IPS-NIHi7 (cell line): ENCODE data around the gene ECSIT.
A peak's percentile ranks its signal among the peaks of the same experiment; 100 is the strongest.

Experiments
- DNase-seq: peaks from one replicate; pipeline ENCODE4 v3.0.0; 2012; ENCODE audit warnings: mixed read lengths; ENCODE audit errors: extremely low spot score

ECSIT gene

DNA sequence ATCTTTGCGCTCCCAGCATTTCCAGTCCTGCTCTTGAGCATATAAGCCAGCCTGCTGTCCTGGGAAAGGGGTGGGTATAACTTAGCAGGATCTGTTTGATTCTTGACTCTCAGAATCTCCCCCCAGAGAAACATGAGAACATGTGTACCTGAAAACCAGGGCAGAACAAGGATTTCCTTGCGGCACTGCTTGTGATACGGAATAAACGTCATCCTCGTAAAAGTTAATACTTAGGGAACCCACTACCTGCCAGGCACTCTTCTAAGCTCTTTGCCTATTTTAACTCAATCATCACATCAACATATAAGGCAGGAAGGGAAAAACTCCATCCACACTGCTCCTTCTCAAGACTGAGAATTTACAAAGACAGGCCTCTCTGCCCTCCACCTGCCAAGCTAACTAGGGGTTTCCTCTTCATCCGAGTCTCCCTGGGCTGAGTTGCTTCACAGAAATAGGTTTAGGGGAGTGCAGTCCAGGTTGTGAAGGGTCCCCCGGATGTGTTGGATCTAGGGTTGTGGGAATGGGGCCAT is 24.4 kb downstream of the ECSIT start:
- DNase-seq = no peak

DNA sequence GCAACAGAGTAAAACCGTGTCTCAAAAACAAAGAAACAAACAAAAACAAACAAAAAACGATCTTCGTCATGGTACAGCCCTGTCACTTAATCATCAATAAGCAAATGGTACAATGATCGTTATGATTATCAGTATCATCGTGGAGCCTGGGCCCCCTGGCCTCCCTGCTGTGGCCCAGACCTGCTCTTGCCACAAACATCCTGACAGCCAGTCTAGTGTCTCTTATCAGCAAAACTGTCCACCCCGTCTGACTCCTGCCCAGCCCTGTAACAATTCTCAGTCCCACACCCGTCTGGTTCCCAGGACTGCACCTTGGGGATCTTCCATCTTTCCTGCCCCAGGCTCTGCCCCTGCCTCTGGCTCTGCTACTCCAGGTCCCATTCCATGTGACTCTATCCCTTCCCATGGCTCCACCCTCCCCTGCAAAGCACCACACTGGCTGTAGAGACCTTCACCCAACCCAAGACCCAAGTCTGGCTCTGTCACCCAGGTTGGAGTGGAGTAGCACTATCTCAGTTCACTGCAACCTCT is 29.0 kb downstream of the ECSIT start:
- no peak for DNase-seq

DNA sequence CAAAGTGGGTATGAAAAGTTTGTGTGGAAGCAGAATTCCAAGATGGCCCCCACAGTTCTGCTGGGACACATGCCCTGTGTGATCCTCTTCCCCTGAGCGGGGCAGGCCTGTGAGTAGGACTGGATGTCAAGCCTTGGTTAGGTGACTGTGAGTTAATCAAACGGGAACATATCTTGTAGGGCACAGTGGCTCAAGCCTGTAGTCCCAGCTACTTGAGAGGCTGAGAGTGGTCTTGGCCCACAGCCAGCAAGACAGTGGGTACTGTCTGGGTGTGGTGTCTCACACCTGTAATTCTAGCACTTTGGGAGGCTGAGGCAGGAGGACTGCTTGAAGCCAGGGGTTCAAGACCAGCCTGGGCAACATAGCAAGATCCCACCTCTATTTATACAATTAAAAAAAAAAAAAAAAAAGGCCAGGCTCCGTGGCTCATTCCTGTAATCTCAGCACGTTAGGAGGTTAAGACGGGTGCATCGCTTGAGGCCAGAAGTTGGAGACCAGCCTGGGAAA is 29.7 kb downstream of the ECSIT start:
- no peak for DNase-seq

DNA sequence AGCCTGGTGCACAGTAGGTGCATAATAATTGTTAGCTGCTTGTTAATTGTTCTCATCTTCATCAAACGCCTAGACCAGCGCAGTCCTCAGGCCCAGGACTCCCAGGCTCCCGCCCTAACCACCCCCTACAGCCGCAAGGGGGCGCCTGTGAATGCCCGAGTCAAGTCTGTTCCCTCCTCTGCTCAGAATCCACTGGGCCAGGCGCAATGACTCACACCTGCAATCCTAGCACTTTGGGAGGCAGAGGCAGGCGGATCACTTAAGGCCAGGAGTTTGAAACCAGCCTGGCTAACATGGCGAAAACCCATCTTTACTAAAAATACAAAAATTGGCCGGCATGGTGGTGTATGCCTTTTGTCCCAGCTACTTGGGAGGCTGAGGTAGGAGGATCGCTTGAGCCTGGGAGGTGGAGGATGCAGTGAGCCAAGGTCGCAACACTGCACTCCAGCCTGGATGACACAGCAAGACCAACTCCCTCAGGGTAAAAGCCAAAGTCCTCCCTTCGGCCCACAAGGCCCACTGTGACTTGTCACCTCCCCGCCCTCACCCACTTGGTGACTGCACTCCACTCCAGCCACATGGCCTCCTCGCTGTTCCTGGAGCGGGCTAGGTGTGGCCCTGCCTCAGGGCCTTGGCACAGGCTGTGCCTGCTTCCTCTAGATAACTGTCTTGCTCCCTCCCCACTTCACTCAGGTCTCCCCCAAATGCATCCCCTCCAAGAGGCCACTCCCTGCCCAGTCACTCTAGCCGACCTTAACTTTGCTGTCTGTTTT is 32.4 kb downstream of the ECSIT start:
- peak; percentile 88 for DNase-seq

DNA sequence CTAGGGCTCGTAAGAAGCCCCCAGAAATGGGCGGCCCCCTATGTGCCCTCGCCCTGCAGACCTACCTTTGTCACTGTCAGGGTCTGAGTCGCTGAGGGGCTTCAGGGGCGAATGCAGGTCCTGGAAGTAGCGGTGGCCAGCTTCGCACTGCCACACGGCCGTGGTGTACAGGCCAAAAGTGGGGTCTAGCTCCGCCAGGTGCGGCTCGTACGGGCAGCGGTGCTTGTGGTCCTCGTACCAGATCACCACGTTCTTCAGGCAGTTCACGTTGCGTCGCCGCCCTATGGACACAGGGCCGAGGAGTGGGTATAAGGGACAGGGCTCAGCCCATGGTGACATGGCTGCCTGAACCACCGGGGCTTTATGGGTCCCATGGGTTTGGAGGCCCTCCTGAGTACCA is 33.0 kb downstream of the ECSIT start:
- DNase-seq = no peak

DNA sequence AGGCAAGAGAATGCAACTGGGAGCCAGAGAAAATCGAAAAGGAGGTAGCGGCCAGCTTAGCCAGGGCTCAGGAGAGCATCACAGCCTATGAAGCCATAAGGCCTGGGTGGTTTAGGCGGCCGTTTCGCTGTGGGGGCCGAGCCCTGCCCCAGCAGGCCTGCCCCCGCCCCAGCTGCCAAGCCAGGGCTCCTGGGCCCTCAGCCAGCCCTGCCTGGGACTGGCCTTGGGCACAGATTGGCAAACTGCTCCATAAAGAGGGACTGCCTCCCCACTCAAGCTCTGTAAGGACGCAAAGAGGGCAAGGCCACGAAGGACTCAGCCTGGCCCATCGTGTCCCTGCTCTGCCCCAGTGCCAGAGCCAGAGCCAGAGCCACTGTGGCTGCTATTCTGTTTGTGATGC is 33.5 kb downstream of the ECSIT start:
- DNase-seq = no peak

DNA sequence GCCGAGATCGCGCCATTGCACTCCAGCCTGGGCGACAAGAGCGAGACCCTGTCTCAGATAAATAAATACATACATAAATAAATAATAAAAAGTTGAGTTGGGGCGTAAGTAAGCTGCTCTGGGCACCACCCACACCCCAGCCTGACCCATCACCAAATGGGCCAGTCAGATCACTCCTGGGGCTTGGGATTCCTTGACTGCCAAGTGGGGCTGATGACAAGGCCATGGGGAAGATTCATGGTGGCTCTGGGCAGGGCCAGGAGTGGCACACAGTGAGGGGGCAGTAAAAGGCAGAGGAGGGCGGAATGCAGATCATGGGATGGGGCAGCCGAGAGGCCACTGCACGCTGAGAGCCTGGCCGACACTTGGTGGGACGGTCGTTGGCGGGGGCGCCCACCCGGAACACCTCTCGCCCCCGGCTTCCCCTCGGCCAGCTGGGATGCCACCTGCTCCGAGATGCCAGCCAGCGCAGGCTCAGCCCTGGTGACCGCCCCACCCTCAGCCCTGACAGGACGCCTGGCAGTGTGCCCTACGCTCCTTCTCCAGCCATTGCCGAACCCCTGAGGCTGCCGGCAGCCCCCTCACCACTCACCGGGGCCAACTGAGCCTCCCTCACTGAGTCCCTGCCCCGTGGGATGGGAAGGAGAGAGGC is 34.2 kb downstream of the ECSIT start:
- no peak for DNase-seq

DNA sequence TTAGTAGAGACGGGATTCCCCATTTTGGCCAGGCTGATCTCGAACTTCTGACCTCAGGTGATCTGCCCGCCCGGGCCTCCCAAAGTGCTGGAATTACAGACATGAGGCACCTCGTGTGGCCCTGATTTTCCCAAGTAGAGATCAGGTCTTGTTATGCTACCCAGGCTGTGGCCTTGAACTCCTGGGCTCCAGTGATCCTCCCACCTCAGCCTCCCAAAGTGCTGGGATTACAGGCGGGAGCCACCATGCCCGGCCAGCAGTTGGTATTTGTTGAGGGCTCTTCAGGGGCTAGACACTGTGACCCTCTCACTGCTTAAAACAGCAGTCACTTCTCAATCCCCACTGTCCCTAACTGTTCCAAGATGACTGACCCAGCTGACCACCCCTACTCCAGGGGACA is 39.6 kb downstream of the ECSIT start:
- no peak for DNase-seq

DNA sequence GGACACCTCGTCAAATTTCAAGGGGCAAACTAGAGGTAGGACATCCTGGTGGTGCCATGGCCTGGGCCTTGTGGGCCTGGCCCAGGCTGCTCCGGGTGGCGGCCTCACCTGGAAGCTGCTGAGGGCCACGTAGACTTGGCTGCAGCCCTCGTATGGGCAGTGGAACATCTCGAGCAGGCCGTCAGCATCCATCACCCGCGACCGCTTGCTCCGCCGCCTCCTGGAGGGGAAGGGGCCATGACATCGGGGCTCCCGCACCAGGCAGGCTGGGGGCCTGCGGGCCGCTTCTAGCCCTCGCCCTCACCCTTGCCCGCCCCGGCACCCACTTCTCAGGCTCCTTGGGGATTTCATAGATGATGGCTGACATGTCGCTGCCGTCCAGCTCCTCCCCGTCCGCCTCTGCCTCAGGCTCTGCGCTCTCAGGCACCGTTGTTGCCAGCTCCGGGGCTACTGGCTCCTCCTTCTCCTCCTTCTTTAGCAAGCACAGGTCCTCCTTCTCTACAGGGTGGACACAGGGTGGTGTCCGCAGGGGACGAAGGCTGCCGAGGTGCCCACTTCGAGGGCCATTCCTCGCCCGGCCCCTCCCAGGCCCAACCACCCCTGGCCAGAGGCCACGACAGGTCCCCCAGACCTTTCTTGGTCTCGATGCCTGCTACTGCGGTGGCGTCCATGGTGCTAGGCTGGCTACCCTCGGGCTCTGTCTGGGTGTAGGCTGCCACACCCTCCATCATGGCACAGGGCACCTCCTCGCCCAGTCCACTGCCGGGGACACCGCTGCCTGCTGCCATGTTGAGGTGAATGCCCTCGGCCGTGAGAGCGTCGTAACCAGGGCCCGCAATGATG is 42.1 kb downstream of the ECSIT start:
- DNase-seq = no peak

DNA sequence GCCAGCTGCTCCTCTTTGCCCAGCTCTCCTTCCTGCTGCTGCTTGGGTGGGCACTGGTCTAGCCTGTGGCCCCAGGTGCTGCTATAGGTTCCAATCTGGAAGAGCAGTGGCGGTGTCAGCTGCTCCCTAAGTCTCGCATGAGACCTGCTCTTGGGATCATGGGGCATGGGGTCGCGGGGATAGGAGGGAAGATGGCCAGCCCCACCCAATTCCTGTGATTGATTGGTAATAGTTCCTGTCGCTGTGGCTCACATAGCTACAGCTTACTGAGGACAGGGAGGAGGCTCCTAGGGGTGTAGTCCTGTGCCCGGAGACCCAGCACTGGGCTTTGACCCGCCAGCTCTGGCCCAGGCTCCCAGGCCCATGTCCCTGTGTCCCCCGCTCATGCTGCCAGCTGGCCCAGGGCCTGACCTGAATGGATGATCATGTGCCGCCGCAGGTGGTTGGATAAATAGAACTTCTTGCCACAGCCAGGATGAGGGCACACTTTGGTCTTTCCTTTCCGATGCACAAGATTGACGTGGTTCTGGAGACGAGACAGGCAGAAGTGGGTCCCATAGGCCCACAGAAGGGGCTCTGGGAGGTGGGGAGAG is 43.6 kb downstream of the ECSIT start:
- DNase-seq = no peak

DNA sequence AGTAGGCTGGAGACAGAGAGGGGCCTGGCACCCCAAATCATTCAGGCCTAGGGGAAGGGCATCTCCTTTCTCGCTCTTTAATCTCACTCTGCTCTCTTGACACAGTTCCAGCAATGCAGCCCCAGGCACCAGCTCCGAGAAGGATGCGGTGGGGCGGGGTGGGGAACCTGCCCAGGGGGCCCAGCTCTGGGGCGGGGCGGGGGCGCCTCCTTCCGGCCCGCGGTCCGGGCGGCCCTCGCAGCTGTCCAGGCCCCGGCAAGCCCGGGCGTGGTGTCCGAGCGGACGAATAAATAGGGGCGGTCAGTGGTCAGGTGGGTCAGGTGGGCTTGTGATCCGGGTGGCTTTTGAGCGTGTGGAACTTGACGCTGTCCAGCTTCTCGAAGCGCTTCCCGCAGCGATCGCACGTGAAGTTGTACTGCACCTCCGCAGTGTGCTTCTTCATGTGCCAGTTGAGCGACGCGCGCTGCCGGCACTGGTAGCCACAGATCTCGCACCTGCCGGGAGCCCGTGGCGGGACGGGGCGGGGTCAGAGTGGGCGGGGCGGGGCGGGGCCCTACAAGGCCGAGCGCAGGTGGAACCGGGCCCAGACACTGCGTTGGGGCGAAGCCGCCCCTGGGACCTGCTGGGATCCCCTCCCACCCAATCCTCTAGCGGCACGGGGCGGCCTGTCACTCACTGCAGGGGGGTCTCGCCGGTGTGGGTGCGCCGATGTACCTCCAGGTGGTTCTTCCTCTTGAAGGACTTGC is 45.4 kb downstream of the ECSIT start:
- DNase-seq = no peak

DNA sequence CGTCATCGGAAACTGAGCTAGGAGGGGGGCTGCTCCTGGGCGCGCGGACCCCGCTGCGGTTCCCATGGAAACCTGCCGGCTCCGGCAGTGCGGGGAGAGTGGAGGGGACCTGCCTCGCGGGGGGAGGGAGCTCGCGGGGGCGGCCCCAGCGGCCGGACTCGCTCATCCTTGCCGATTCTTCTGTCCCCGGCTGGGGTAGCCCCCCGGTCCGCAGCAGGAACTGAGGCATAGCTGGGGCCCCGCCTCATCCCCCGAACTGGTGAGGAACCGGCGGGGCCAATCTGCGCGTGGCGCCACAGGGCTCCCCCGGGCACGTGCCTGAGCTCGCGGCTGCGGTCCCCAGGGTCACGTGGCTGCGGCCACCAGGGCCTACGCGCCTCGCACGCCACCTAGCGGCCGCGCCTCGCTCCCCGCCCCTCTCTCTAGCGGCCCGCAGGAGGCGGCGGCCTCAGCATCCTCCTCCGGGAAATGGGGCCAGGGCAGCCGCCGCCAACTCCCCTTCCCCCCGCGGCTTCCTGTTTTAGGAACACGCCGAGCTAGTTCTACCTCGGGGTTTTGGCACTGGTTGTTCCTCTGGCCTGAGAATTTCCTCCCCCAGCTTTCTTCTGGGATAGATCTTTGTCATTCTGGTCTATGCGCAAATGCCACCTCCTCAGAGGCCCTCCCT is 46.4 kb downstream of the ECSIT start:
- DNase-seq = peak; percentile 88

DNA sequence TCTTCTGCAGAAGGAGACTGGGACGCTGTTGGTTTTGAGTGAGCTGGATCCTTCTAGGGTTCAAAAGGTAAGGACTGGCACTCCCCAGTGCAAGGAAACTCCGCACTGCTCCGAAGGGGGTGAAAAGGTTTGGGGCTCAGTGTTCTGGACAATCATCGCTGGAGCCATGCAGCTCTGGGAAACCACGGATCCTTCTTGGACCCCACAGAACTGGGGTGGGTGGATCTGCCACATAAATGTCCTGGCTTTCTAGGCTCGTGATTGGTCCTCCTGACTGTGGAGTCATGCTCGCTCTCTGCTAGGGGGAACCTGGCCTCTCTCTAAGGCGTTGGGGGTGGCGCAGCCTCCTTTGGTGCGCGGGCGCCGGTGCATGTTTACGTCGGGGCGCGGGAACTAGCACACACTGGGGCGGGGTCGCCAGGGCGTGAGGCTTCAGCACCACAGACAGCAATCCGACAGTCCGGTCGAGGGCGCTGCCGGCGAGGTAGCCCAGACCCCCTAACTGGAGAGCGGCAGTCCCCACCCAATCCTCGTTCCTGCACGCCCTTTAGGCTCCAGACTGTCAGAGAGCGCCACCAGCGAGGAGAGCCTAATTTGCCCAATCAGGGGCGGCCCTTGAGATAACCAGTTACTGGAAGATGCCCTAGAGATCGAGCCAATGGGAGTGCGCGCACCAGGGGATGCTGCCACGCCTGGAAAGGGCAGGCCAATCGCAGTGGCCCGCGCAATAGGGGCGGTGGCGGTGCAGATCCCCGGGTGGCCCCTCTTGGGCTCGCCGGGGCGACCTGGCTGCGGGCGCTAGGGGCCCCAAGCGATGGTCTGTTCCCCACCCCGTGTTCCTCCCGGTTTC is 47.2 kb downstream of the ECSIT start:
- peak; percentile 89 for DNase-seq

DNA sequence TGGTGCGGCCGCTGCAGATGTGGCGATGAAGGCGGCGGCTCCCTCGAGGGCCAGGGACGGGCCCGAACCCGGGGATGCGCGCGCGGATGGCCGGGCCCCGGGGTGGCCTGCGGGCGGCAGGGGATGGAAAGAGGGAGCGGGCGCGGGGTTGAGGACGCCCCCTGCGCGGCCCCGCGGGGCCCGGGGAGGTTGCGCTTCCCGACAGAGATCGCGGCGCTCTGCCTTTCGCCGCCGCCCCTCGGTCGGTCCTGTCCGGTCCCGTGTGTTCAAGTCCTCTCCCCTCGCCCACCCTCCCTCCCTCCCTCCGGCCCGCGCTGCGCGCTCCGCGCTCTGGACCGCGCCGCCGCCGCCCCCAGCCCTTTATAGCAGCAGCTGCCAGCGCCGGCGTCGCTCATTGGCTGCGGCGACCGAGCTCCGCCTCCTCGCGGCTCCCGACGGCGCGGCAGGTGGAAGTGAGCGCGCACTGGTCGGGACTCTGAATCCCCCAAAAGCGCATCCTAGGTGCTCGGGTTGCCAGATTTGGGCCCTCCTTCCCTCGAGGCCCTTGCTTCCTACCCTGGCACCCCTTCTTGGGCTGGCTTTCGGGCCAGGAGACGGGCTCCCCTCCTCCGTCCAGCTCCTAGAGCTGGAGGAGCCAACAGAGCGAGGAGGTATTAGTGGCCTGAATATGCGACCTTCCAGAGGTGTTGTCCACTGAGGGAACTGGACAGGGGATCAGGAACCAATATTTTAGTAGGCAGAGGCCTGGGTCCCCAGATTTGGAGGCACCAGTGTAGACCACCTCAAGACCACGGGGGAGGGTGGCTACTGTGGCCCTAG is 48.0 kb downstream of the ECSIT start, which contains the start of gene ELAVL3:
Gene ELAVL3, minus strand, starts transcription at position 332 of the 819 bp plus-strand sequence. CDS start 438 bp downstream, outside the sequence.
- DNase-seq = peak; percentile 78

DNA sequence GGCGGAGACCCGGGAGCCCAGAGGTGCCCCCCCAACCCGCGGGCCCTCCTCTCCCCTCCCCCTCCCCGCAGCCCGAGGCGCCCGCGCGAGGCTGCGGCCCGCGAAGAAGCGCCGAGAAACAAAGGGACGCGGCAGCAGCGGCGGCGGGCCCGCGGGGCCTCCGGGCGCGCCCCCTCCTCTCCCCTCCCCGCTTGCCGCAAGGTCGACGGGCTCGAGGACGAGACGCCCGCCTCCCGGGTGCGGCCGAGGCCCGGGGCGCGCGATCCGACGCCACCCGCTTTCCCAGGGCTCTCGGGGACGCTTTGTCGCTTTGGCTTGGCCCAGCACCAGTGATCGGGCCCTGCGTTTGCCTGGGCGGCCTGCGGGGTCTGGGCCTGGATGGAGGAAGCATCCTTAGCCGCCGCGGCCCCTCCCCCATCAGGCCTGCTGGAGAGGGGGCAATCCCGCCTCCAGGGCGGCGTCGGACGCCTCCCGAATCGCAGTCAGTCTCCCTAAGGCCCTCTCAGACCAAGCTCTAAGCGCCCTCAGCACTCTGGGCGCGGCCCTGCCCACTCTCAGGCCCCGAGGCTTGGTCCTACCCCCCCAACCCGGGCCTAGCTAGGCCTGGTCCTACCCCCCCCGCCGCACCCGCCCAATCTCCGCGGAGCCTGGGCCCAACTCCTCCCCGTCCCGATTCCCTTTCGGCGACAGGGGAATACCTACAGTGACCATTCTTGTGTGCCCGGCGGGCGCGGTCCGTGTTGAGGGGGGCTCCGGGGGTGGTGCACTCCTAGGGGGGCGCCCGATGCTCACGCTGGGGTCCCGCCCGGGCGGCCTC is 48.8 kb downstream of the ECSIT start:
- no peak for DNase-seq

DNA sequence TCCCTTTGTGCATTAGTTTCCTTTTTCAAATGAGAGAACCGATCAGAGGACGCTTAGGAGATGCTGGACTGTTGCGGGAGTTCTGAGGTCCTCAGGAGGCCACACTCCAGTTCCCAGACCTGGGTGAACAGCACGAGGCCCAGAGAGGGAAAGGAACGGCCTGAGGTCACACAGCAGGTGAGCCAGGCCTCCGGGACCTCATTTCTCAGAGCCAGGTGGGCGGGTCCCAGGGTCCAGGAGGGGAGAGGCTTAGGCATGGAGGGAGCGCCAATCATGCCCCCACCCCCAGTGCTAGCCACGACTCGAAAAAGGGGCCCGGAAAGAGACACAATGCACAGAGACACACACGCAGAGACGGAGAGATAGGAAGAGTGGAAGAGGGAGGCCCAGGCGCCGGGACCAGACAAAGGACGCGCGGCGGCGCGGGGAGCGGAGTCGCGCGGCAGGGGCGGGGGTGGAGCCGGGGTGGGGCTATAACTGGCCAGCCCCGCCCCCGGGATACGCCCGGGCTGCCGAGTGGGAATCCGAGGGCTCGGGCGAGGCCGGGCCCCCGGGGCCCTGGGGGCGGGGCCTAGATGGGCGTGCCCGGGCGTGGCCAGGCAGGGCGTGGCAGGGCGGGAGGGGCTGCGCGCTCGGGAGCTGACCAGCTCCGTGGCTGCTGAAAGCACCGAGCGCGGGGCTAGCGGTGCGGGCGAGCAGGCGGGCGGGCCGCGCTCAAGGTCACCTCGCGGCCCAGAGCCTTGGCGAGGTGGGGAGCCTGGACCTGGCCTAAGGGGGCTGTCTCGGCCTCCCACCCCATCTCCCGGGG is 49.6 kb downstream of the ECSIT start:
- DNase-seq = peak; percentile 96
